AG04449 (cell line): ENCODE measurements around the gene MEIOB.

Source experiments
- CTCF ChIA-PET: fragments of 350-600 bp; formaldehyde crosslinking; extraction: SDS; loops from one replicate; lab custom pipeline; 2021; ENCODE audit warnings: antibody characterized with exemption; lab: Yijun Ruan, JAX
- POLR2A ChIA-PET: fragments of 400-600, 350-600 bp; formaldehyde crosslinking; extraction: SDS; loops from one replicate; lab custom pipeline; 2020; ENCODE audit warnings: antibody characterized with exemption, inconsistent platforms; lab: Yijun Ruan, JAX
- DNase-seq: peaks from one replicate; pipeline ENCODE4 v3.0.0-alpha.2; 2010; ENCODE audit warnings: low read depth, low spot score
- H3K4me3 ChIP-seq: 2 replicates; pipeline ENCODE4 v1.5.1; 2011; ENCODE audit warnings: low read depth, mild to moderate bottlenecking, control low read depth, low read length
- TF ChIP-seq, protein P1 (sequence below): IDR thresholded peaks from one replicate; pipeline ENCODE4 v1.5.1; 2011; ENCODE audit warnings: mild to moderate bottlenecking, moderate library complexity, low read length, control low read depth, inconsistent platforms; ENCODE audit not compliant: insufficient read depth; ENCODE audit errors: missing control alignments

Gene MEIOB

DNA sequence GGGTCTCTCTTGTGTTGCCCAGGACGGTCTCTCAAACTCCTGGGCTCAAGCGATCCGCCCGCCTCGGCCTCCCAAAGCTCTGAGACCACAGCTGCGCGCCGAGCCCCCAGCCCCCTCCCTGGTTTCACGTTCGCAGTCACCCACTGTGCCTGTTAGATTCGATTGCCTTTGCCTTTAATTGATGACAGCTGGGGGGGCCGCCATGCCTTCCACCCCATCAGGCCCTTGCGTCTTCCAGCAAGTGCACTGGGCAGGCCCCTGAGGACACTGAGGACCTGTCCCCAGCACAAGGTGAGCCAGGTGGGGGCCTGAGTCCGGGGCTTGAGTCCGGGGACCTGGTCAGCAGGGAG lies 81.7 kb downstream of the MEIOB start:
- CTCF ChIA-PET, result no interaction called here
- POLR2A ChIA-PET, result interaction anchor here (2.2 kb wide), 1 partner anchor 7 kb away, joined by 9 read pairs; the partner anchor contains the start of genes NUBP2 and SPSB3
- H3K4me3 ChIP-seq, result no peak overlapping the region
- TF ChIP-seq, protein P1, sequence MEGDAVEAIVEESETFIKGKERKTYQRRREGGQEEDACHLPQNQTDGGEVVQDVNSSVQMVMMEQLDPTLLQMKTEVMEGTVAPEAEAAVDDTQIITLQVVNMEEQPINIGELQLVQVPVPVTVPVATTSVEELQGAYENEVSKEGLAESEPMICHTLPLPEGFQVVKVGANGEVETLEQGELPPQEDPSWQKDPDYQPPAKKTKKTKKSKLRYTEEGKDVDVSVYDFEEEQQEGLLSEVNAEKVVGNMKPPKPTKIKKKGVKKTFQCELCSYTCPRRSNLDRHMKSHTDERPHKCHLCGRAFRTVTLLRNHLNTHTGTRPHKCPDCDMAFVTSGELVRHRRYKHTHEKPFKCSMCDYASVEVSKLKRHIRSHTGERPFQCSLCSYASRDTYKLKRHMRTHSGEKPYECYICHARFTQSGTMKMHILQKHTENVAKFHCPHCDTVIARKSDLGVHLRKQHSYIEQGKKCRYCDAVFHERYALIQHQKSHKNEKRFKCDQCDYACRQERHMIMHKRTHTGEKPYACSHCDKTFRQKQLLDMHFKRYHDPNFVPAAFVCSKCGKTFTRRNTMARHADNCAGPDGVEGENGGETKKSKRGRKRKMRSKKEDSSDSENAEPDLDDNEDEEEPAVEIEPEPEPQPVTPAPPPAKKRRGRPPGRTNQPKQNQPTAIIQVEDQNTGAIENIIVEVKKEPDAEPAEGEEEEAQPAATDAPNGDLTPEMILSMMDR, result no peak
- DNase-seq, result no peak

GRCh38 chr16:1789643-1790045 lies 82.3 kb downstream of the MEIOB start:
- ChIA-PET POLR2A (no interaction called here), CTCF (no interaction called here)
- TF ChIP-seq, protein P1, result no peak
- no peak overlapping the region for H3K4me3 ChIP-seq
- DNase-seq, result no peak

- DNase-seq, result no peak
- TF ChIP-seq, protein P1, result no peak
- ChIA-PET CTCF (no interaction called here), POLR2A (no interaction called here)
- no peak overlapping the region for H3K4me3 ChIP-seq
Observed at GRCh38 chr16:1788708-1789100, 83.3 kb downstream of the MEIOB start.

DNA sequence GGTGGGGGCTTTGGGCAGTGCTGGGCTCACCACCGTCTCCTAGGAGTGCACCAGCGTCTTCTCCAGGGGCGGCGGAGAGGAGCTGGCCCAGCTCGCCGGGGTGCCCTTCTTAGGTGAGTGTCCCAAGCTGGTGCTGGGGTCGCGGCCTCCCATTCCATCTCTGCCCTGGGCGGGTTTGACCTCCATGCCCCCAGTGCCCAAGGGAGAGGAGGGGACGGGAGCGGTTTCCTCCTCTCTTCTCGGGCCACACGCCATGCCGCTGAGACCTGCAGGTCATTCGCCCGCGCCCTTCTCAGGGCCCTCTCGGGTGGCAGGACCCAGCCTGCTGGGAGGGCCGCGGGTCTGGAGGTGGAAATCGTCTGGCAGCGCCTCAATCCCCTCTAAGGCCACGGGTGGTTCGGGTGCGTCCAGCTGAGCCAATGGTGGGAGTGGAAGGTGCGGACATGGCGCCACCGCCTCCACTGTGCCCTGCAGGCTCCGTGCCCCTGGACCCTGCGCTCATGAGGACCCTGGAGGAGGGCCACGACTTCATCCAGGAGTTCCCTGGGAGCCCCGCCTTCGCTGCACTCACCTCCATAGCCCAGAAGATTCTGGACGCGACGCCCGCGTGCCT lies 83.8 kb downstream of the MEIOB start:
- TF ChIP-seq, protein P1, result no peak
- no peak for DNase-seq
- ChIA-PET CTCF (no interaction called here), POLR2A (no interaction called here)
- no peak overlapping the region for H3K4me3 ChIP-seq

DNA sequence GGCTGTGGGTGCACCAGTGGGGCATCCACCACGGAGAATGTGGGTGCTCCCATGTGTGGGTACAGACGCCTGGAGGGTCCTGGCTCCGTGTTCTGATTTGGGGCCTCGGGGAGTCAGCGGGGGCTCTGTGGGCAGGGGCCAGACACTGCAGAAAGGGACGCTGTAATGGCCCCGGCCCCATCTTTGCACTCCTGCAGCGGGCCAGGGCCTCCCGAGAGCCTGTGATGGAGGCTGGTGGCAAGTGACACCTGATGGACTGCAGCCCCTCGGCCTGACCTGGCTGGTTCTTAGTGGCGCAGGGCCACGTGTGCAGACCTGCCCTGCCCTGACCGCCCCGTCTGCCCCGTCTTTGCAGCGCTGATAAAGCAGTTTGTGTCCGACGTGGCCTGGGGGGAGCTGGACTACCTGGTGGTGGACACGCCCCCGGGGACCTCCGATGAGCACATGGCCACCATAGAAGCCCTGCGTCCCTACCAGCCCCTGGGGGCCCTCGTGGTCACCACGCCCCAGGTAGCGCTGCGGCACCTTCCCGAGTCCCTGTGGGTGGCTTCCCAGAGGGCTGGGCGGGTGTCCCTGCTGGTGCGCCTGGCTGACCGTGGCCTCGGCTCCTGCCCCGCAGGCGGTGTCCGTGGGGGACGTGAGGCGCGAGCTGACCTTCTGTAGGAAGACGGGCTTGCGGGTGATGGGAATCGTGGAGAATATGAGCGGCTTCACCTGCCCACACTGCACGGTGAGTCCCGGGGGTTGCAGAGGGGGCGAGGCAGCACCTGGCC lies 84.5 kb downstream of the MEIOB start:
- POLR2A ChIA-PET, result no interaction called here
- no peak for DNase-seq
- CTCF ChIA-PET, result no interaction called here
- no peak overlapping the region for H3K4me3 ChIP-seq
- TF ChIP-seq, protein P1, result no peak

- no peak overlapping the region for H3K4me3 ChIP-seq
- ChIA-PET POLR2A (no interaction called here), CTCF (no interaction called here)
- no peak for DNase-seq
- TF ChIP-seq, protein P1, result no peak
Observed at GRCh38 chr16:1787056-1787321, 85.0 kb downstream of the MEIOB start.
